IPS-18c (cell line): ENCODE data around the gene RAMAC.
"Not testable (repeated sequence)": the region's sequence is repeated elsewhere in the genome, so short reads cannot be mapped to it uniquely, and the experiment has no call there.

ENCODE experiments used
- H3K4me3 ChIP-seq: 2 replicates; pipeline ENCODE4 v1.7.0; 2013; ENCODE audit warnings: low read depth, mild to moderate bottlenecking, low read length, moderate library complexity; ENCODE audit not compliant: insufficient read depth
- H3K9me3 ChIP-seq: one replicate; pipeline ENCODE4 v1.6.1; 2013; ENCODE audit warnings: mild to moderate bottlenecking, low read length, moderate library complexity; ENCODE audit not compliant: control insufficient read depth, insufficient read depth

The RAMAC gene

GRCh38 chr15:82995938-82996337, 9.9 kb downstream of the RAMAC start:
- Histone ChIP-seq H3K9me3 (peaks cover 2% of the 10 kb centered on the region), H3K4me3 (no peak overlapping the region)

DNA sequence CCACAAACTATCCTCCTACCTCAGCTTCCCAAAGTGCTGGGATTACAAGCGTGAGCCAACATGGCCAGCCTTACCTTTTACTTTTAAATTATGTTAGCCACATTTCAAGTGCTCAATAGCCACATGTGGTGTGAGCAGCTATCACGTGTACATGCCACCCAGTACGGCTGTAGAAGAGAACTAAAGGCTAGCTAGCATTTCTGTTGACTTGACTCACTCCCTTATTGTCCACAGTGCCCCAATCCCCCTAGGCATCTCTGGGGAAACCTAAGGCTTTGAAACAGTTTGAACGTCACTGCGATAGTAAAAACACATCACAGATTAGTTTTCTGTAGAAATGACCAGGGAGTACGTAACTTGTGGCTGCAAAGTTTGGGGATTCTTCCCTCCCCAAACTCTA, 13.4 kb downstream of the RAMAC start:
- peaks cover 2% of the 10 kb centered on the region for H3K9me3 ChIP-seq

DNA sequence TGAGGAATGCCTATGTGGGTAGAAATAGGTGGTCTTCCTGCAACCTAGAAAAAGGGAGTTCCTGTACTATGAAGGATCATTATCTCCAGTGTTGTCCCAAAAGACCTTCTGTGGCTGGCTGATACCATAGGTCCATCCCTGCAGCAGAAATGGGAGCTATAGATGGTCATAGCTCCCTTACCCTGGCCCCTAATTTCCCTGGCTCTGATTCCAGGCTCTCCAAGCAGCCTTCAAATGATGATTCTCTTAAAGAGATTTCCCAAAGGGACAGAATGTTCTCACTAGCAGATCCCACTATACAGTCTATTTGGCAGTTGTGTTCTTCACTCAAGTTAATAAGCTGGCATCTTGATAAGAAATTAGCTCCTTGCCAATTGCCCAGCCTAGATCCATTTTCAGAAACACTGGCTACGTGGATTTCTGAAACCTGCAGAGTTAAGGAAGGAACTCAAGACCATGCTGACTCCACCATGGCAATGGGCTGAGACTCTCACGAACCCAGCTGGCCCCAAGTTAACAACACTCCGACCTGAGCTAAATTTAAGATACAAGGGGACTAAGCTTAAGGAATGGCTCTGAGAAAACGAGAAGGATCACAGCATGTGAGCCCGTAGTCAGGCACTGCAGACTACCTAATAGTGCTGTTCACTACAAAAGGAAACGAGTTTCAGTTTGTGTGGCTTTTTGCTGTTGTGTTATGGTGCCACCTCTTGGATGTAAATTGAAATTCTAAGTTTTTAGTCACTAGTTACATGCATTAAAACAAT, 14.1 kb downstream of the RAMAC start:
- Histone ChIP-seq H3K4me3 (no peak overlapping the region), H3K9me3 (peaks cover 2% of the 10 kb centered on the region)

More for the DNA sequence above, 13.4 kb downstream of the RAMAC start:
- no peak overlapping the region for H3K4me3 ChIP-seq

GRCh38 chr15:83000672-83001031, 14.6 kb downstream of the RAMAC start:
- H3K9me3 ChIP-seq, H3K4me3 ChIP-seq: not testable (repeated sequence)

DNA sequence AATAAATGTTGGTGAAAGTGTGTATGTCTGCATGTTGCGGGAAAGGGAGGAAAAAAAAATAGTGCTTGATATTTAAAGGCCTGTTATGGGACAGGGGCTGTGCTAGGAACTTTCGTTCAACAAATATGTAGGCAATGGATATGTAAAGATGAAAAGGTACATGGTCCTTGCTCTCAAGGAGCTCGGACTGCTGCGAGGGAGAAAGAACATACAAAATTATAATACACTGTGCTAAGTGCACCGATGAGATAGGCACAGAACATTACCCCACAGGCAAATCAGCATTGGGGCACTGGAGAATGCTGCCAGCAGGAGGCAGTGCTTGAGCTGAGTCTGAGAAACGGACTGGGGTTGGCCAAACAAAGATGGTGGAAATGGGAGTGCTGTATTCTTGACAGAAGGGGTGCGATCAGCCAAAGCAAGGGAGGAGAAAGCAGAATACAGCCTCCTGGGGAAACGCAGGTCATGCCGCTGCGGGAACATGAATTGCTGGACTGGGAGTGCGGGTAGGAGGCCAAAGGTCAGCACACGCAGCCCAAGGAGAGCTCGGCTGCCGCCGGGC, 24.8 kb downstream of the RAMAC start:
- H3K9me3 ChIP-seq, result no peaks in the 10 kb centered on the region
- H3K4me3 ChIP-seq, result peak overlapping the region; percentile 99

GRCh38 chr15:83011271-83012075, 25.5 kb downstream of the RAMAC start, which contains the start of gene C15orf40:
Gene C15orf40, minus strand, starts transcription at chr15:83011639. Its CDS starts 32 bp downstream, at chr15:83011607.
- Histone ChIP-seq H3K9me3 (no peaks in the 10 kb centered on the region), H3K4me3 (peak within 1 kb of the TSS; percentile 99)

- H3K4me3 ChIP-seq, result peak overlapping the region; percentile 99; the same call in 1 of the 2 replicates
- no peaks in the 10 kb centered on the region for H3K9me3 ChIP-seq
Observed at GRCh38 chr15:83012076-83012426, 26.0 kb downstream of the RAMAC start.

DNA sequence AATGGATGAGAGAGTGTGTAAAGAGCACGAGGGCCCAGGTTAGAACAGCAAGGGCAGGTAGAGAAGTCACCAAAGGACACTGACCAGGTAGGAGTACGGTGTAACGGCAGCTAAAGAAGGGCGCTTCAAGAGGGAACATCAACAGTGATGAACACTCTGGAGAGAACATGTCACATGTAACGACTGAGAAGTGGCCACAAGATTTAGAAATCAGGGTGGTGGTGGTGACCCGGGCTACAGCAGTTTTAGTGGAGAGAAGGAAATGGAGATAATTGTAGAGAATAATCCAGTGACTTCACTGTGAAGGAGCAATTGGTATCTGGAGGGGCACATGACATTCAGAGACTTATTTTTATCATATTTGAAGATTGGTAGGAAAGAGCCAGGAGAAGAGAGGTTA, 26.6 kb downstream of the RAMAC start:
- no peak overlapping the region for H3K4me3 ChIP-seq
- H3K9me3 ChIP-seq, result no peaks in the 10 kb centered on the region

- no peak overlapping the region for H3K4me3 ChIP-seq
- no peaks in the 10 kb centered on the region for H3K9me3 ChIP-seq
Observed at GRCh38 chr15:83014205-83014653, 28.2 kb downstream of the RAMAC start.

DNA sequence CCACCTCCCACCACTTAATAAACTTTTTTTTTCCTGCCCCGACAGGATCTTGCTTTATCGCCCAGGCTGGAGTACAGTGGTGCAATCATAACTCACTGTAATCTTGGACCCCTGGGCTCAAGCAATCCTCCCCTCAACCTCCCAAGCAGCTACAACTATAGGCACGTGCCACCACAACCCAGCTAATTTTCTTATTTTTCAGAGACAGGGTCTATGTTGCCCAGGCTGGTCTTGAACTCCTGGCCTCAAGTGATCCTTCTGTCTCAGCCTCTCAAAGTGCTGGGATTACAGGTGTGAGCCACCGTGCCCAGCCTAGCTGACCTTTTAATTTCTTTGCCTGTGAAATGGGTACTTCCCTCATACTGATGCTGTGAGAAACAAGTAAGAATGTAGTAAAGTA, 29.4 kb downstream of the RAMAC start:
- H3K4me3 ChIP-seq, result no peak overlapping the region
- H3K9me3 ChIP-seq, result no peaks in the 10 kb centered on the region

DNA sequence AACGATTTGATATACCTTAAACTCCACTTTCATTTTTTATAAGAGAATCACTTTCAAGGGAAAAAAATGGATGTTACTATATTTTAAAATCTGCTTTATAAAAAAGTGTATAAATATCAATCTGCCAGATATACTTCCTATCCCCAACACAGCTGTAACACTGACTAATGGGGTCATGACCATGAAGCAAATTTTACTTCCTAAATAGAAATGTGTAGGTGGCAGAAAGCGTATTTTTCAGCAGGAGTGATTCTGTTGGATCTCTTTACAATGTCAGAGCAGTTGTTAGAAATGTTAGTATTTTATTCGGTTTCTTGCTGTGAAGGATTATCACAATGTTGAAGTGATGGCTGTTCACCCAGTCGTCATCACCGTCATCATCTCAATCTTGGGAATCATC, 30.9 kb downstream of the RAMAC start:
- Histone ChIP-seq H3K4me3 (no peak overlapping the region), H3K9me3 (no peaks in the 10 kb centered on the region)

DNA sequence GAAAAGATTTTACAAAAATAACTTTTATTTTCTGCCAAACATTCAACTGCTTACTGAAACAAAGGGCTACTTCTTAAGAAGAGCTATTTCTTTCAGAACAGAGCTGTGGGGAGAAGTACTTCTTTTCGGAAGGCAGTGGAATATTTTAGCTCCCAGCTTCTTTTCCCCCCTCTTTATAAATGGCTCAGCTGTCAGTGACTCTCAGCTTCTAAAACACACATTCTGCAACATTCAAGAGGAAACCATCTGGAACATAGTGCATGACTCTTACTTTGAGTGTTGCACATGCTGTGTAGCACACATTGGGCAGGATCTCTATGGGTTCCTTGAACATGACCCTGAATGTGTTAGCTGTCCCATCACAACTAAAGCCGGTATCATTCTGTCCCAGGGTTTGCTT, 32.4 kb downstream of the RAMAC start:
- Histone ChIP-seq H3K4me3 (no peak overlapping the region), H3K9me3 (no peaks in the 10 kb centered on the region)

GRCh38 chr15:83030021-83030420, 44.0 kb downstream of the RAMAC start:
- H3K9me3 ChIP-seq, result no peaks in the 10 kb centered on the region
- no peak overlapping the region for H3K4me3 ChIP-seq

DNA sequence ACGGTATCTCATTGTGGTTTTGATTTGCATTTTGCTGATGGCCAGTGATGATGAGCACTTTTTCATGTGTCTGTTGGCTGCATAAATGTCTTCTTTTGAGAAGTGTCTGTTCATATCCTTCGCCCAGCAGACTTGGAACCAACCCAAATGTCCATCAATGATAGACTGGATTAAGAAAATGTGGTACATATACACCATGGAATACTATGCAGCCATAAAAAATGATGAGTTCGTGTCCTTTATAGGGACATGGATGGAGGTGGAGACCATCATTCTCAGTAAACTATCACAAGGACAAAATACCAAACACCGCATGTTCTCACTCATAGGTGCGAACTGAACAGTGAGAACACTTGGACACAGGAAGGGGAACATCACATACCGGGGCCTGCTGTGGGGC, 45.2 kb downstream of the RAMAC start:
- not testable (repeated sequence) for H3K9me3 ChIP-seq, H3K4me3 ChIP-seq

- Histone ChIP-seq H3K9me3 (no peaks in the 10 kb centered on the region), H3K4me3 (no peak overlapping the region)
Observed at GRCh38 chr15:83036253-83036652, 50.2 kb downstream of the RAMAC start.

DNA sequence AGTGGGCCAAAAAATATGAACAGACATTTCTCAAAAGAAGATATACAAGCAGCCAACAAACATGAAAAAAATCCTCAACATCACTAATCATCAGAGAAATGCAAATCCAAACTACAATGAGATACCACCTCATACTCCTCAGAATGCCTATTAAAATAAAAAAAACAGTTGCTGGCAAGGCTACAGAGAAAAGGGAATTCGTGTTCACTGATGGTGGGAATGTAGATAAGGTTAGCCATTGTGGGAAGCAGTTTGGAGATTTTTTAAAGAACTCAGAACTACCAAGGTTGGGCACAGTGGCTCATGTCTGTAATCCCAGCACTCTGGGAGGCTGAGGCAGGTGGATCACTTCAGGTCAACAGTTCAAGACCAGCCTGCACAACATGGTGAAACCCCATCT, 53.2 kb downstream of the RAMAC start:
- Histone ChIP-seq H3K9me3 (no peaks in the 10 kb centered on the region), H3K4me3 (no peak overlapping the region)
